Liver (tissue), 9 donors: ENCODE measurements around the gene ZDHHC14. TPM values are rescaled to one million over a fixed set of nuclear protein-coding genes. Genes with fewer than 3 reads are reported as not detected.

Experiments used
- DNase-seq: peaks from one replicate; pipeline ENCODE4 v3.0.0-alpha.2; 2017; ENCODE audit warnings: low spot score
- H3K27ac ChIP-seq, 2 donors: one replicate each; pipeline ENCODE4 v1.7.0; 2013; ENCODE audit warnings: inconsistent platforms in 2 of 2, low read length in 2 of 2, control low read depth in 1 of 2, low read depth in 1 of 2, mild to moderate bottlenecking in 1 of 2
- H3K27me3 ChIP-seq, 4 donors: one replicate each; pipeline versions ENCODE4 v1.6.1 to v1.7.0; 2013; ENCODE audit warnings: low read length in 3 of 4, inconsistent platforms in 1 of 4, mild to moderate bottlenecking in 1 of 4, moderate library complexity in 1 of 4; ENCODE audit not compliant: control insufficient read depth in 4 of 4, insufficient read depth in 4 of 4
- H3K36me3 ChIP-seq, 4 donors: one replicate each; pipeline versions ENCODE4 v1.6.1 to v1.7.0; 2013; ENCODE audit warnings: low read length in 3 of 4, mild to moderate bottlenecking in 3 of 4, low read depth in 1 of 4, moderate library complexity in 1 of 4; ENCODE audit not compliant: control insufficient read depth in 4 of 4, insufficient read depth in 3 of 4
- H3K4me1 ChIP-seq, 4 donors: one replicate each; pipeline versions ENCODE4 v1.6.1 to v1.7.0; 2013; ENCODE audit warnings: low read length in 3 of 4, mild to moderate bottlenecking in 3 of 4, moderate library complexity in 1 of 4; ENCODE audit not compliant: control insufficient read depth in 4 of 4, insufficient read depth in 4 of 4
- H3K4me3 ChIP-seq, 3 donors: one replicate each; pipeline versions ENCODE4 v1.6.1 to v1.7.0; 2013; ENCODE audit warnings: low read length in 3 of 3, control low read depth in 1 of 3, low read depth in 1 of 3, mild to moderate bottlenecking in 1 of 3
- H3K9ac ChIP-seq, 2 donors: one replicate each; pipeline ENCODE4 v1.7.0; 2013; ENCODE audit warnings: low read length in 2 of 2, mild to moderate bottlenecking in 2 of 2, moderate library complexity in 2 of 2, control low read depth in 1 of 2, low read depth in 1 of 2
- H3K9me3 ChIP-seq, 4 donors: one replicate each; pipeline versions ENCODE4 v1.6.1 to v1.7.0; 2013; ENCODE audit warnings: low read length in 3 of 4; ENCODE audit not compliant: control insufficient read depth in 4 of 4
- CTCF ChIP-seq: fragments of 150-350 bp; IDR thresholded peaks from 2 replicates; pipeline ENCODE4 v1.5.1; 2017; ENCODE audit warnings: improper control_type of control experiment, low read depth, low read length; ENCODE audit not compliant: missing input control
- EGR1 ChIP-seq, 2 donors: IDR thresholded peaks; 2 replicates each; pipeline ENCODE4 v1.6.1; 2016 to 2018; ENCODE audit warnings: antibody characterized with exemption in 2 of 2, low read depth in 2 of 2
- FOXA1 ChIP-seq: IDR thresholded peaks from 2 replicates; pipeline ENCODE4 v1.6.1; 2016; ENCODE audit warnings: antibody characterized with exemption
- FOXA2 ChIP-seq: IDR thresholded peaks from 2 replicates; pipeline ENCODE4 v1.6.1; 2016; ENCODE audit warnings: antibody characterized with exemption
- GABPA ChIP-seq, 2 donors: IDR thresholded peaks in 1 of 2; conservative IDR thresholded peaks in 1 of 2; 2 replicates each; pipeline ENCODE4 v1.6.1; 2016; ENCODE audit warnings: antibody characterized with exemption in 2 of 2, mild to moderate bottlenecking in 1 of 2, moderate library complexity in 1 of 2
- HNF4A ChIP-seq, 2 donors: conservative IDR thresholded peaks; 2 replicates each; pipeline ENCODE4 v1.6.1; 2016; ENCODE audit warnings: antibody characterized with exemption in 2 of 2, mild to moderate bottlenecking in 2 of 2
- HNF4G ChIP-seq: IDR thresholded peaks from 2 replicates; pipeline ENCODE4 v1.6.1; 2016; ENCODE audit warnings: antibody characterized with exemption
- JUND ChIP-seq, 2 donors: IDR thresholded peaks; 2 replicates each; pipeline ENCODE4 v1.6.1; 2016; ENCODE audit warnings: antibody characterized with exemption in 2 of 2
- NR2F2 ChIP-seq: IDR thresholded peaks from 2 replicates; pipeline ENCODE4 v1.6.1; 2016; ENCODE audit warnings: antibody characterized with exemption
- RAD21 ChIP-seq, 2 donors: IDR thresholded peaks; 2 replicates each; pipeline ENCODE4 v1.6.1; 2016; ENCODE audit warnings: antibody characterized with exemption in 2 of 2, mild to moderate bottlenecking in 2 of 2
- RXRA ChIP-seq, 2 donors: IDR thresholded peaks; 2 replicates each; pipeline ENCODE4 v1.6.1; 2017 to 2018; ENCODE audit warnings: antibody characterized with exemption in 2 of 2, mild to moderate bottlenecking in 1 of 2
- SP1 ChIP-seq: IDR thresholded peaks from 2 replicates; pipeline ENCODE4 v1.6.1; 2018; ENCODE audit warnings: antibody characterized with exemption, mild to moderate bottlenecking
- TAF1 ChIP-seq: conservative IDR thresholded peaks from 2 replicates; pipeline ENCODE4 v1.6.1; 2016; ENCODE audit warnings: antibody characterized with exemption, mild to moderate bottlenecking
- YY1 ChIP-seq: IDR thresholded peaks from 2 replicates; pipeline ENCODE4 v1.6.1; 2016; ENCODE audit warnings: antibody characterized with exemption, mild to moderate bottlenecking
- WGBS: extraction: QIAGEN DNeasy Blood & Tissue Kit; methylation state at CpG from one replicate; pipeline ENCODE4 v1.1.7; 2013; 5-methylcytosine and 5-hydroxymethylcytosine counted together
- polyA plus RNA-seq, 2 donors: library from polyadenylated mRNA; stranded (reverse) in 1 of 2; unstranded in 1 of 2; fragments of 200-250 nt in 1 of 2; fragments of >200 nt in 1 of 2; fragmentation: Nextera tagmentation in 1 of 2; extraction: Ambion mirVana in 1 of 2; gene quantifications; one replicate each; pipeline versions ENCODE4 v1.2.1 to v1.2.3, GENCODE V29; 2013 to 2015
- total RNA-seq, 2 donors: library from RNA; depleted of rRNA; stranded (reverse); fragments of >200 nt; gene quantifications; one replicate each; pipeline ENCODE4 v1.2.3, GENCODE V29; 2014
- TF ChIP-seq, protein P1 (sequence below): IDR thresholded peaks from 2 replicates; pipeline ENCODE4 v1.6.1; 2016; ENCODE audit warnings: antibody characterized with exemption, mild to moderate bottlenecking
- TF ChIP-seq, protein P2 (sequence below): IDR thresholded peaks from 2 replicates; pipeline ENCODE4 v1.6.1; 2016; ENCODE audit warnings: antibody characterized with exemption
- TF ChIP-seq, protein P3 (sequence below): IDR thresholded peaks from 2 replicates; pipeline ENCODE4 v1.6.1; 2016; ENCODE audit warnings: antibody characterized with exemption
- TF ChIP-seq, protein P4 (sequence below): IDR thresholded peaks from 2 replicates; pipeline ENCODE4 v1.6.1; 2016; ENCODE audit warnings: antibody characterized with exemption
- donor health status: healthy.
- donor health status: healthy.
- donor health status: healthy.
- donor health status: healthy.
- donor health status: healthy.

ZDHHC14 gene
- total and polyA plus RNA-seq, 4 donors, result 4.4 to 11.7 (median 8.4) TPM

- peaks cover 0 to 5% (median 0%) of the 10 kb centered on the region in 4 donors for H3K36me3 ChIP-seq
- H3K27ac ChIP-seq, result no peak overlapping the region
- DNase-seq, result no peak
- H3K4me3 ChIP-seq, result no peak overlapping the region
- no peaks in the 10 kb centered on the region for H3K9me3 ChIP-seq
- no peak overlapping the region for H3K9ac ChIP-seq
- no peaks in the 10 kb centered on the region for H3K4me1 ChIP-seq
- TF ChIP-seq JUND (IDR thresholded peaks at IDR 0.05) (no peak), HNF4G (no peak), NR2F2 (no peak), EGR1 (IDR thresholded peaks at IDR 0.05; ENCODE audit: low read depth in 2 of 2) (no peak), SP1 (no peak), RXRA (IDR thresholded peaks at IDR 0.05) (no peak), RAD21 (IDR thresholded peaks at IDR 0.05) (no peak)
- TF ChIP-seq, protein P1, sequence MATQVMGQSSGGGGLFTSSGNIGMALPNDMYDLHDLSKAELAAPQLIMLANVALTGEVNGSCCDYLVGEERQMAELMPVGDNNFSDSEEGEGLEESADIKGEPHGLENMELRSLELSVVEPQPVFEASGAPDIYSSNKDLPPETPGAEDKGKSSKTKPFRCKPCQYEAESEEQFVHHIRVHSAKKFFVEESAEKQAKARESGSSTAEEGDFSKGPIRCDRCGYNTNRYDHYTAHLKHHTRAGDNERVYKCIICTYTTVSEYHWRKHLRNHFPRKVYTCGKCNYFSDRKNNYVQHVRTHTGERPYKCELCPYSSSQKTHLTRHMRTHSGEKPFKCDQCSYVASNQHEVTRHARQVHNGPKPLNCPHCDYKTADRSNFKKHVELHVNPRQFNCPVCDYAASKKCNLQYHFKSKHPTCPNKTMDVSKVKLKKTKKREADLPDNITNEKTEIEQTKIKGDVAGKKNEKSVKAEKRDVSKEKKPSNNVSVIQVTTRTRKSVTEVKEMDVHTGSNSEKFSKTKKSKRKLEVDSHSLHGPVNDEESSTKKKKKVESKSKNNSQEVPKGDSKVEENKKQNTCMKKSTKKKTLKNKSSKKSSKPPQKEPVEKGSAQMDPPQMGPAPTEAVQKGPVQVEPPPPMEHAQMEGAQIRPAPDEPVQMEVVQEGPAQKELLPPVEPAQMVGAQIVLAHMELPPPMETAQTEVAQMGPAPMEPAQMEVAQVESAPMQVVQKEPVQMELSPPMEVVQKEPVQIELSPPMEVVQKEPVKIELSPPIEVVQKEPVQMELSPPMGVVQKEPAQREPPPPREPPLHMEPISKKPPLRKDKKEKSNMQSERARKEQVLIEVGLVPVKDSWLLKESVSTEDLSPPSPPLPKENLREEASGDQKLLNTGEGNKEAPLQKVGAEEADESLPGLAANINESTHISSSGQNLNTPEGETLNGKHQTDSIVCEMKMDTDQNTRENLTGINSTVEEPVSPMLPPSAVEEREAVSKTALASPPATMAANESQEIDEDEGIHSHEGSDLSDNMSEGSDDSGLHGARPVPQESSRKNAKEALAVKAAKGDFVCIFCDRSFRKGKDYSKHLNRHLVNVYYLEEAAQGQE, result no peak
- TF ChIP-seq, protein P2, sequence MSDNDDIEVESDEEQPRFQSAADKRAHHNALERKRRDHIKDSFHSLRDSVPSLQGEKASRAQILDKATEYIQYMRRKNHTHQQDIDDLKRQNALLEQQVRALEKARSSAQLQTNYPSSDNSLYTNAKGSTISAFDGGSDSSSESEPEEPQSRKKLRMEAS, result no peak
- TF ChIP-seq, protein P3, sequence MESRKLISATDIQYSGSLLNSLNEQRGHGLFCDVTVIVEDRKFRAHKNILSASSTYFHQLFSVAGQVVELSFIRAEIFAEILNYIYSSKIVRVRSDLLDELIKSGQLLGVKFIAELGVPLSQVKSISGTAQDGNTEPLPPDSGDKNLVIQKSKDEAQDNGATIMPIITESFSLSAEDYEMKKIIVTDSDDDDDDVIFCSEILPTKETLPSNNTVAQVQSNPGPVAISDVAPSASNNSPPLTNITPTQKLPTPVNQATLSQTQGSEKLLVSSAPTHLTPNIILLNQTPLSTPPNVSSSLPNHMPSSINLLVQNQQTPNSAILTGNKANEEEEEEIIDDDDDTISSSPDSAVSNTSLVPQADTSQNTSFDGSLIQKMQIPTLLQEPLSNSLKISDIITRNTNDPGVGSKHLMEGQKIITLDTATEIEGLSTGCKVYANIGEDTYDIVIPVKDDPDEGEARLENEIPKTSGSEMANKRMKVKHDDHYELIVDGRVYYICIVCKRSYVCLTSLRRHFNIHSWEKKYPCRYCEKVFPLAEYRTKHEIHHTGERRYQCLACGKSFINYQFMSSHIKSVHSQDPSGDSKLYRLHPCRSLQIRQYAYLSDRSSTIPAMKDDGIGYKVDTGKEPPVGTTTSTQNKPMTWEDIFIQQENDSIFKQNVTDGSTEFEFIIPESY, result no peak
- no peaks in the 10 kb centered on the region for H3K27me3 ChIP-seq
- 97% methylated on average over 5 of the region's 5 CpGs for WGBS
Measured at GRCh38 chr6:157603971-157604370, 223.0 kb downstream of the ZDHHC14 start.

DNA sequence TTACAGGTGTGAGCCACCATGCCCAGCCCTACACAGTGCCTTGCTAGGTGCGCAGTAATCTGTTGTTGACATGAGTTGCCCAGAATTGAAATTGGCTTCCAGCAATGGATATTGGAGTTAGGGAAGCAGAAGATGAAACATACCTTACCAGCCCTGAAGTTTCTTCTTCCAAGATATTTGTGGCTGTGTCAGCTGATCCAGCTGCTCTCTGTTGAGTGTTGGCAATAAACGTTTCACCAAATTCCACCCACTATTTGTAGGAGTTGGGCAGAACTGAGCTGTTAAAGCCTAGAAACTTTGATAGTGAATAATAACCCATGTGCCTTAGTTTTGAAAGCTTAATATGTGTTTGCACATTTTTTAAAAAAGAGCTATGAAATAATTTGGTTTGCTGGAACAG is 223.8 kb downstream of the ZDHHC14 start:
- peaks cover 0 to 2% (median 0%) of the 10 kb centered on the region in 4 donors for H3K36me3 ChIP-seq
- no peaks in the 10 kb centered on the region for H3K4me1 ChIP-seq
- no peaks in the 10 kb centered on the region for H3K27me3 ChIP-seq
- no peak for TF ChIP-seq NR2F2
- TF ChIP-seq, protein P1, result no peak
- TF ChIP-seq TAF1, result no peak
- no peak for TF ChIP-seq RXRA (IDR thresholded peaks at IDR 0.05)
- TF ChIP-seq GABPA (IDR thresholded peaks at IDR 0.05 in 1 of 2, conservative IDR thresholded peaks at IDR 0.05 in 1 of 2), result no peak
- TF ChIP-seq, protein P2, result no peak
- no peak for TF ChIP-seq HNF4A (conservative IDR thresholded peaks at IDR 0.05)
- TF ChIP-seq HNF4G, result no peak
- TF ChIP-seq JUND (IDR thresholded peaks at IDR 0.05), result no peak
- TF ChIP-seq EGR1 (IDR thresholded peaks at IDR 0.05; ENCODE audit: low read depth in 2 of 2), result no peak
- no peak for TF ChIP-seq YY1
- TF ChIP-seq, protein P4, sequence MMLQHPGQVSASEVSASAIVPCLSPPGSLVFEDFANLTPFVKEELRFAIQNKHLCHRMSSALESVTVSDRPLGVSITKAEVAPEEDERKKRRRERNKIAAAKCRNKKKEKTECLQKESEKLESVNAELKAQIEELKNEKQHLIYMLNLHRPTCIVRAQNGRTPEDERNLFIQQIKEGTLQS, result no peak
- TF ChIP-seq SP1, result no peak
- TF ChIP-seq, protein P3, result no peak
- no peak for TF ChIP-seq CTCF
- TF ChIP-seq RAD21 (IDR thresholded peaks at IDR 0.05), result no peak
- TF ChIP-seq FOXA1, result no peak
- TF ChIP-seq FOXA2, result no peak
- 75% methylated on average over 2 of the region's 2 CpGs for WGBS
- no peak overlapping the region for H3K4me3 ChIP-seq
- no peak overlapping the region for H3K27ac ChIP-seq
- H3K9ac ChIP-seq, result no peak overlapping the region
- DNase-seq, result no peak
- H3K9me3 ChIP-seq, result no peaks in the 10 kb centered on the region
